GM21360 (cell line): Measurements from ENCODE around the gene BLTP3B.
"Not testable (repeated sequence)": the region's sequence is repeated elsewhere in the genome, so short reads cannot be mapped to it uniquely, and the experiment has no call there.

ENCODE experiments used
- ATAC-seq: cut with Tn5 transposase; IDR thresholded peaks from one replicate; pipeline ENCODE4 v1.9.1; 2021; ENCODE audit warnings: mild to moderate bottlenecking, moderate library complexity; ENCODE audit not compliant: unreplicated experiment

The BLTP3B gene

GRCh38 chr12:100142851-100143559 lies at the start of gene BLTP3B:
Gene BLTP3B, minus strand, starts transcription at chr12:100142874. Its CDS starts 239 bp downstream, at chr12:100142635.
- peak; percentile 59 for ATAC-seq

DNA sequence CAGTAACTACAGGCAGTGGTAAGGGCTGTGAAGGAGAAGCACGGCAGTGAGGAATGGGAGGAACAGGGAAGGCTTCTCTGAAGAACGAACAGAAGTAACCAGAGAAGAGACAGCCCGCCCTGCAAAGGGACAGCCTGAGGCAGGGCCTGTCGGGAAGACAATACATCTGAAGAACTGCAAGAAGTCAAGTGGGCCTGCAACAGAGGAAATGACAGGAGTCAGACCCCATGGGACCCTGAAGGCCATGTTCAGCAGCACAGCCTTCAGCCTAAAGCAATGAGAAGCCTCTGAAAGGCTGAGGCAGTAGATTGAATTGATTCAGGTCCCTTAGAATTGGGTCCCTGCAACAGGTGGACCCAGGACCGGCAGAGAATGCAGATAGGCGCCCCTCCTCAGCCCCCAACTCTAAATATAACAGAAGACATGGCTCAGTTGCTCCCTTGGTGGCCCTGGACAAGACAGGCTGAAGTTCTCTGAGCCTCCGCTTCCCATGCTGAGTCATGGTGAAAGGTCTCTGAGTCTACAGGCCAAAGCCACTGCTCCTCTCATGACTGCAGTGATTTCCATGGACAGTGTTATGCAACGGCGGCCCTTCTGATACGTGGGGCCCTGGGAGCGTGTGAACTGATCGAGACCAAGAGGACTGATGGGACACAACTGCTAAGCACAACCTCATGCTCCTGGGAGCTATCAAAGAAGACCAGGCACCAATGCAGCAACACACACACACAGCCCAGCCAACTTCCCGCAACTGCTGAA lies 47.1 kb upstream of the BLTP3B start:
- ATAC-seq, result no peak

GRCh38 chr12:100188888-100189635 lies 46.4 kb upstream of the BLTP3B start:
- not testable (repeated sequence) for ATAC-seq

DNA sequence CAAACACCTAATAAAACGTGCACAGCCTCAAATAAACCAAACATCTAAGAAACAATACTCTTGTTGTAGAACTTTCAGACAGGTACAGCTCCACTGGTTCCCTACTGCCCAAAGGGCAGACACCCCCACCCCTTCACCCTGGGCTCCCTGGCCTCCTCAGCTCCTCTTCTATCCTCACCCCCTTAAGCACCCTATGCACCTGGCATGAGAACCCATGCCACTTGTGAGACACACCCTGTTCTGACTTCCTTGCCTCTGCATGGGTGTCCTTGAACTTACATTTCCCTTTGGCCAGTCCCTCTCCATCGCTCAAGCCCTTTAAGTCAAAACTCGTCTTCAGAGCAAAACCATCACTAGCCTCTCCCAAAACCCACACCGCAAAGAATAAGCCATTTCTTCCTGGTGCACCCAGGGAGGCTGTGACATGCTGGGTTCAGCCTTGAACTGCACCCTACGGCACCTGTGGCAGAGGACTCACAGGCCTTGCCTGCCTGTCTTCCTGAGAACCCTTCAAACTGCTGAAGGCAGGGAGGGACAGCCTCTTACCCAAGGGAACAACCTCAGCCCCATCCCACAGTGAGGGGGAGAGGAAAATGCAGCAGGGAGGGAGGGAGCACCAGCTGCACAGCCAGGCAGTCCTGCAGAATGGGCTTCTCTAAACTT lies 45.3 kb upstream of the BLTP3B start:
- no peak for ATAC-seq

- ATAC-seq, result no peak
These were observed 44.4 kb upstream of the BLTP3B start for GRCh38 chr12:100187068-100187467.

DNA sequence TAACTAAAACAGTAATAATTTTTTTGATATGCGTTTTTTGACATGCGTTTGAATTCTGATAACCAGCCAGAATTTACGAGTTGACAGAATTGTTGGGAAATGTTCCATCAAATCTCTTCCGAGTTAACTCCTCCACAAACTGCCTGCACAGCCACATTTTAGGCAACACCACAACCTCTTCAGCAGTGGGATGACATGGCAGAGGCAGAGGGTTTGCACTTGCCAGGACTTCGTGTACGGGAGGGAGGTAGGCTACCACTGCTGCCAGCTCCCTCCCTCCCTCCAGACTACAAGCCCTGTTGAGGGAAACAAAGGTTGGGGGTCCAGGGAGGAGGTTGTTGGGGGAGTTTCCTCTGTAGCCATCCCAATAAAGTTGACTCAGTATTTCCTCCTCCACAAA lies 43.4 kb upstream of the BLTP3B start:
- no peak for ATAC-seq

- peak; percentile 85 for ATAC-seq
These were observed 42.8 kb upstream of the BLTP3B start for GRCh38 chr12:100185361-100185894.

- ATAC-seq, result no peak
These were observed 42.0 kb upstream of the BLTP3B start for GRCh38 chr12:100184549-100185145.

DNA sequence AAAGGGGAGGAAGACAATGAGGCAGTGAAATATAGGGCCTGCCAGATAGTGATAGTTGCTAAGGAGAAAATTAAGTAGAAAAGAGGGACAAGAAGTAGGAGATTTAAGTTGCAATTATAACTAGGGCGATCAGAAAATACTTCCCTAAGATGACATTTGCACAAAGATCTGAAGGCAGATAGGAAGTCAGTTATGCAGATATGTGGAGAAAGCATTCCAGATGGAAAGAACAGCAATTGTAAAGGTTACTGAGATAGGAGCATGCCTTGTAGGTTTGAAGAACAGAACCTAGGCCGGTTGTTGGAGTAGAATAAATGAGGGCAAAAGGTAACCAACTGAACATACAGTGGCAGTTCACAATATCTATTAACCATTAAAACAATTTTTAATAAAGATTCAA lies 36.6 kb upstream of the BLTP3B start:
- ATAC-seq, result no peak

- ATAC-seq, result not testable (repeated sequence)
These were observed 33.8 kb upstream of the BLTP3B start for GRCh38 chr12:100176493-100176892.

DNA sequence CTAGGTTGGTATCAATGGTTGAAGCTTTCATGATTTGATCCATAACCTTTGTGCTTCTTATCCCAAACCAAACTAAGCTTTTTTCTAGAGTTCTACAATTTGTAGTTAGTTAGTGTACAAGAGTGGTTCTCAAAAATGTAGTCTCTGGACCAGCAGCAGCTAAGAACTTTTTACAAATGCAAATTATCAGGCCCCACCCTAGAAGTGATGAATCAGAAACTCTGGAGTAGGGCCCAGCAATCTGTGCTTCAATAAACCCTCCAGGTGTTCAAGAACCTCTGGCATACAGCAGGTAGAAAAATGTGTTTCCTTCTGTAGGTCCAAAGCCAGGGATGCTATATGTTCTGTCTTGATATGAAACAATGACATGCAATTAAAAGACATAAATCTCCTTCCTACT lies 31.8 kb upstream of the BLTP3B start:
- no peak for ATAC-seq

DNA sequence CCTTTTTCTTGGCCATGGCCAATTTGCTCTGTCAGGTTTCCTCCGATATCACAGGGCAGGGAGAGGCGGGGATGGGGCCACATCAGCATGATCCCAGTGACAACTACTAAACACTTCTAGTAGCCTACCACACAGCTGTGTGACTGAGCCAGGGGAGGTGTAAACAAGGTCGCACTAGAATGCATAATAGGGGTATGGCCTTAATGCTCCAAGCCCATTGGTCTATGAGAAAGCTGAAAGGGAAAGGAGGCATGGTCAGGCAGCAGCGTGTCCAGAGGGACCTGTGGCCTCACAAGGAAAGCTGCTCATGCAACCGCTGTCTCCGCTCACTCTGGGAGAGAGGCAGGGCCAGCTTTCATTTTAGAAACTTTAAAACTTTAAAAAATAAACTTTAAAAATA lies 30.4 kb upstream of the BLTP3B start:
- no peak for ATAC-seq

DNA sequence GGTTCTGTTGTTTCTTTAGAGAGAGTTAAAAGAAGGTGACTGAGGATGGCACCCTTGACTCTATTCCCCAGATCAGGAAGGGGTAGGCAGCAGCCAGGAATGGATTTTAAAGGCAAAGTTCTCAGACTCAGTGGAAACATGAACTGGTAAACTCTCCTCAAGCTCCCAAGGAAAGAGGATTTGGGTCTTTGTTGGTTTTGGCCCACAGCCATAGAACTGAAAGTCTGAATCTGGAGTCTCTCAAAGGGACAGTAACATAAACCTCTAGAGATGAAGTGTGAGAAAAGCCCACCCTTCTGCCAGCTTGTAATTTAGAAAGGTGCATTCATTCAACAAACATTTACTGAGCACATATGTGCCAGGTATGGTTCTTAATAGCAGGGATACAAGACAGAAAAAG lies 28.6 kb upstream of the BLTP3B start:
- no peak for ATAC-seq

GRCh38 chr12:100170313-100170858 lies 27.7 kb upstream of the BLTP3B start:
- ATAC-seq, result no peak

DNA sequence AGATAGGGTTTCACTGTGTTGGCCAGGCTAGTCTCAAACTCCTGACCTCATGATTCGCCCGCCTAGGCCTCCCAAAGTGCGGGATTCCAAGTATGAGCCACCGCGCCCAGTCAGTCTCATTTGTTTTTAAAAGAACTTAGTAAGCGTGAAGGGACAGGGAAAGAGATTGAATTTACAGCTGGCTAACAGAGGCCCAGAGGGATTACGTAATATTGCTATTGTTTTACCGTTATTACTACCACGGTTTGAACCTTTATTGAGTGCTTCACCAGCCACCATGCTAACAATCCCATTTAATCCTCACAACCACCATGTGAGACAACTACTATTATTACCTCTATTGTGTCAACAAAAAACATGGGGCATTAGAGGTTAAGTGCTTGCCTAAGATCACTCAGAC lies 26.7 kb upstream of the BLTP3B start:
- ATAC-seq, result no peak

DNA sequence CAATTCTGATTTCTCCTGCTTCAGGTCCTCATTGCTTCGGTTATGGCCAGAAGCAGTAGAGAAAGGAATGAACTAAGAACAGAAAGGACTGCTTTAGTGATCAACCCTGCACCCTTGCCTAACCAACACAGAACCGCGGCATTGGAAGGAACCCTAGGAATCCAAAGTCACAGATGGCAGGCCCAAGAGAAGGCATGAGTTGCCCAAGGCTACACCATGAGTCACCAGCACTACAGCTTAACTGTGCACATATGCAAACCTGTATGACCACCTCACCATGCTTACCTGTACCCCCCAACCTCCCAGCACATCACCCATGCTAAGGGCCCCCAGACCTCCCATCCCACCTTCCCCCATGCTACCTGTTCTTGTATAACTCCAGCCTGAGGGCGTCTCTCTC lies 25.9 kb upstream of the BLTP3B start:
- ATAC-seq, result no peak

- no peak for ATAC-seq
These were observed 23.6 kb upstream of the BLTP3B start for GRCh38 chr12:100166232-100166631.

DNA sequence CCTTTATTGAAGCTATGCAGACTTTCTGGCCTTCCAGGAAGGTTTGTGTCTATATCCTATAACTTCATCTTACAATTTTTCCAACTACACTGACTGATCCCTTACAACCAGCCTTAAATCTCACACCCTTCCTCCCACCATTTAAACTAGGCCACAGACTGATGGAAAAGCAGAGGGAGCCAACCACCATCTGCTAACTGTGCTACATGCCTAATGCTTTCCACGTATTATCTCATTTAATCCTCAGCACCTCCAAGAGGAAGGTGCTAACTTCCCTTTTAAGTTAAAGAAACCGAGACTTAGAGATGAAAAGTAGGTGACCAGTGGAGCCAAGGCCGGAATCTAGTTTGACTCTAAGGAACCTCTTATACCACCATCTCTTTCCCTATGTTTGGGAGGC lies 22.7 kb upstream of the BLTP3B start:
- ATAC-seq, result no peak

DNA sequence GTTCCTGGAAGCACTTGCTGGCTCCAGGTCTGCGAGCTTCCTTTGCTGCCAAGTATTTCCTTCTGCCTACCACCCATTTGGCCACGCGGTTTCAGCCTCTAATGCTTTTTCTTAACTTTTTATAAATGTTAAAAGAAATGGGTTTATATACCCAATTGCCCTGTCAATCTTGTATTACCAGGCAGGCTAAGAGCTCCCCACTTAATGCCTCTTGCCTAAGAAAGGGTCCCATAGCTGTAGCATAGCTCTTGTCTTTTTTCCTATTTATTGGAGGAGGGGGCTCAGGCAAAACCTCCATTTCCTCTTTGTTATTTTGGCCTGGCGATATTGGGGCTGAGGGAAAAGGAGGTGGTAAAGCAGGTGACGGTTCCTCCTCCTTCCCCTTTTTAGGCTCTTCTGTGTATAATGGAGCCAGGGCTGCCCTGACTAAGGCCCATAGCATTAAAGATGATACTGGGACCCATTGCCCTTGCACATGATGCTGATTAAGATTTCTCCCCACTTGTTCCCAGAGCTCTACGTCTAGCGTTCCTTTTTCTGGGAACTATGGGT lies 21.6 kb upstream of the BLTP3B start:
- no peak for ATAC-seq
